ENCODE results near the gene S1PR3.
"Not testable (repeated sequence)": the region's sequence is repeated elsewhere in the genome, so short reads cannot be mapped to it uniquely, and the experiment has no call there.

DNA sequence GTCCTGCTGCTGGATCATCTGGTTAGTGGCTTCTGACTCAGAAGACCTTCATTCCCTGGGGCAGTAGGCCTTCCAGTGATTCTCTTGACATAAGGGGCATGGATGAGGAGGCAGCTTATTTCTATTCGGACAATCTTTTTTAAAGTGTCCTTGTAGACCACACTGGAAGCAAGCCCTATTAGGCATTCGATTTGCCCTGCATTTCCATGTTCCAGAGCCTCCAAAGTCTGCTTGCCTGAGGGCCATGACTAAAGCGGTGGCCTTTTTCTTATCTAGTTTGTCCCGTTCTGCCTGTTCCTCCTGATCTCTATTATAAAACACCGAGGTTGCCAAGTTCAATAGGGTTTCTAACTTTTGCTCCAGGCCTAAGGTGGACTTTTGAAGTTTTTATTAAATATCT lies 49.7 kb upstream of the S1PR3 start:
- not testable (repeated sequence) for TF ChIP-seq CTCF (IDR thresholded peaks at IDR 0.05; ENCODE audit: extremely low read depth in 1 of 2, insufficient read depth in 1 of 2, low read depth in 1 of 2, low read length in 2 of 2); POLR2A (IDR thresholded peaks at IDR 0.05; ENCODE audit: low read depth, low read length); JUN (IDR thresholded peaks at IDR 0.05; ENCODE audit: borderline replicate concordance, insufficient read depth, insufficient read length, low read depth); MYC (IDR thresholded peaks at IDR 0.05; ENCODE audit: low read depth, low read length); POLR2AphosphoS5 (IDR thresholded peaks at IDR 0.05; ENCODE audit: insufficient read depth, low read depth, low read length); EZH2 (IDR thresholded peaks at IDR 0.05; ENCODE audit: borderline replicate concordance, low read depth, low read length, severe bottlenecking)

Measured in endothelial cell of umbilical vein (primary cell).